Progenitor cell of endocrine pancreas (in vitro differentiated cells): ENCODE measurements around the gene SEMA7A. TPM values are rescaled to one million over a fixed set of nuclear protein-coding genes. Genes with fewer than 3 reads are reported as not detected.

ENCODE experiments used
- DNase-seq: peaks from one replicate; pipeline ENCODE4 v3.0.0; 2021; ENCODE audit warnings: low spot score; ENCODE audit not compliant: unreplicated experiment
- H3K27ac Mint-ChIP-seq: 2 replicates; pipeline ENCODE4 v1.8.0; 2021; ENCODE audit warnings: mild to moderate bottlenecking, moderate library complexity, mixed read lengths
- H3K27me3 Mint-ChIP-seq: 2 replicates; pipeline ENCODE4 v1.8.0; 2021; ENCODE audit warnings: mixed read lengths
- H3K36me3 Mint-ChIP-seq: 2 replicates; pipeline ENCODE4 v1.8.0; 2022; ENCODE audit warnings: mixed read lengths; ENCODE audit not compliant: insufficient read depth
- H3K4me1 Mint-ChIP-seq: 2 replicates; pipeline ENCODE4 v1.8.0; 2021; ENCODE audit warnings: low read depth, mixed read lengths
- H3K4me3 Mint-ChIP-seq: 2 replicates; pipeline ENCODE4 v1.8.0; 2021; ENCODE audit warnings: low read depth, mild to moderate bottlenecking, moderate library complexity, mixed read lengths
- H3K9me3 Mint-ChIP-seq: 2 replicates; pipeline ENCODE4 v1.8.0; 2021; ENCODE audit warnings: low read depth, mixed read lengths
- CTCF ChIP-seq: fragments of 200-600 bp; sonication (generic); IDR thresholded peaks from one replicate; pipeline ENCODE4 v1.5.0; 2021; ENCODE audit warnings: antibody characterized with exemption, mild to moderate bottlenecking; ENCODE audit not compliant: unreplicated experiment
- total RNA-seq: library from RNA; stranded (reverse); gene quantifications from 2 replicates; pipeline ENCODE4 v1.2.1, GENCODE V29; 2021

SEMA7A gene
- total RNA-seq, 1 donor from 2014 or later: 1.9 TPM

- H3K36me3 Mint-ChIP-seq: no peaks in the 10 kb centered on the region
- no peak for DNase-seq
- H3K4me1 Mint-ChIP-seq: peaks cover 6% of the 10 kb centered on the region
- no peak for TF ChIP-seq CTCF
- H3K27me3 Mint-ChIP-seq: peaks cover 2% of the 10 kb centered on the region
- no peak overlapping the region for H3K27ac Mint-ChIP-seq
- no peak overlapping the region for H3K4me3 Mint-ChIP-seq
- no peaks in the 10 kb centered on the region for H3K9me3 Mint-ChIP-seq
Observed at GRCh38 chr15:74380361-74381189, 53.2 kb downstream of the SEMA7A start.

GRCh38 chr15:74378848-74379247 is 54.9 kb downstream of the SEMA7A start:
- Mint-ChIP-seq H3K27ac (no peak overlapping the region), H3K4me3 (no peak overlapping the region), H3K27me3 (peaks cover 2% of the 10 kb centered on the region), H3K36me3 (no peaks in the 10 kb centered on the region), H3K9me3 (no peaks in the 10 kb centered on the region), H3K4me1 (peaks cover 8% of the 10 kb centered on the region)
- no peak for DNase-seq
- TF ChIP-seq CTCF: no peak

- Mint-ChIP-seq H3K4me1 (peaks cover 8% of the 10 kb centered on the region), H3K27ac (no peak overlapping the region), H3K27me3 (peaks cover 2% of the 10 kb centered on the region), H3K4me3 (no peak overlapping the region), H3K36me3 (no peaks in the 10 kb centered on the region), H3K9me3 (no peaks in the 10 kb centered on the region)
- DNase-seq: no peak
- no peak for TF ChIP-seq CTCF
Observed at GRCh38 chr15:74377831-74378766, 55.7 kb downstream of the SEMA7A start.

GRCh38 chr15:74376825-74377581 is 56.8 kb downstream of the SEMA7A start:
- Mint-ChIP-seq H3K27ac (no peak overlapping the region), H3K36me3 (no peaks in the 10 kb centered on the region), H3K27me3 (peaks cover 3% of the 10 kb centered on the region), H3K9me3 (no peaks in the 10 kb centered on the region), H3K4me3 (no peak overlapping the region), H3K4me1 (peaks cover 8% of the 10 kb centered on the region)
- DNase-seq: no peak
- no peak for TF ChIP-seq CTCF

- no peak for TF ChIP-seq CTCF
- Mint-ChIP-seq H3K4me3 (no peak overlapping the region), H3K36me3 (no peaks in the 10 kb centered on the region), H3K27me3 (peaks cover 5% of the 10 kb centered on the region), H3K4me1 (peaks cover 8% of the 10 kb centered on the region), H3K9me3 (no peaks in the 10 kb centered on the region), H3K27ac (no peak overlapping the region)
- DNase-seq: no peak
Observed at GRCh38 chr15:74376226-74376625, 57.5 kb downstream of the SEMA7A start.
